OCI-LY1 (cell line): ENCODE measurements around the gene SORCS3.

ENCODE experiments used
- H2AFZ ChIP-seq: fragments of 200-600 bp; sonication (generic), shearing (Covaris generic); 2 replicates; pipeline ENCODE4 v1.6.0; 2014; ENCODE audit warnings: antibody characterized with exemption, mild to moderate bottlenecking, low read length
- H3F3A ChIP-seq: fragments of 200-600 bp; sonication (generic), shearing (Covaris generic); 2 replicates; pipeline ENCODE4 v1.6.0; 2014; ENCODE audit warnings: mild to moderate bottlenecking, antibody characterized with exemption, low read length, moderate library complexity; ENCODE audit not compliant: insufficient read depth
- H3K27ac ChIP-seq: fragments of 200-600 bp; sonication (generic); 2 replicates; pipeline ENCODE4 v1.5.1; 2014; ENCODE audit warnings: low read length, mixed run types, mild to moderate bottlenecking, low read depth; ENCODE audit not compliant: poor library complexity, severe bottlenecking
- H3K27me3 ChIP-seq: fragments of 200-600 bp; sonication (generic); 2 replicates; pipeline ENCODE4 v1.6.0; 2014; ENCODE audit warnings: antibody characterized with exemption, mild to moderate bottlenecking, low read length, moderate library complexity; ENCODE audit not compliant: insufficient read depth
- H3K36me3 ChIP-seq: fragments of 200-600 bp; sonication (generic); 2 replicates; pipeline ENCODE4 v1.6.1; 2014; ENCODE audit warnings: mild to moderate bottlenecking, antibody characterized with exemption, low read length, moderate library complexity, mixed read lengths; ENCODE audit not compliant: insufficient read depth
- H3K4me1 ChIP-seq: fragments of 200-600 bp; sonication (generic); 2 replicates; pipeline ENCODE4 v1.5.1; 2014; ENCODE audit warnings: mild to moderate bottlenecking, low read length, moderate library complexity; ENCODE audit not compliant: insufficient read depth, severe bottlenecking
- H3K4me2 ChIP-seq: fragments of 200-600 bp; sonication (generic), shearing (Covaris generic); 2 replicates; pipeline ENCODE4 v1.6.1; 2014; ENCODE audit warnings: low read length
- H3K4me3 ChIP-seq: fragments of 200-600 bp; sonication (generic); 2 replicates; pipeline ENCODE4 v1.5.1; 2014; ENCODE audit warnings: low read length, low read depth, mild to moderate bottlenecking, mixed read lengths; ENCODE audit not compliant: poor library complexity, severe bottlenecking
- H3K79me2 ChIP-seq: fragments of 200-600 bp; shearing (Covaris generic); 2 replicates; pipeline ENCODE4 v1.6.1; 2016; ENCODE audit warnings: mixed run types, low read length, mixed read lengths; ENCODE audit not compliant: insufficient read depth
- H3K9ac ChIP-seq: fragments of 200-600 bp; sonication (generic), shearing (Covaris generic); 2 replicates; pipeline ENCODE4 v1.6.1; 2014; ENCODE audit warnings: mild to moderate bottlenecking, low read length, mixed read lengths
- H3K9me2 ChIP-seq: fragments of 200-600 bp; sonication (generic), shearing (Covaris generic); 2 replicates; pipeline ENCODE4 v1.6.1; 2014; ENCODE audit warnings: low read depth, mild to moderate bottlenecking, low read length, mixed read lengths
- H3K9me3 ChIP-seq: fragments of 200-600 bp; shearing (Covaris generic); 2 replicates; pipeline ENCODE4 v1.6.1; 2014; ENCODE audit warnings: low read length, mixed read lengths
- H4K20me1 ChIP-seq: fragments of 200-600 bp; sonication (generic), shearing (Covaris generic); 2 replicates; pipeline ENCODE4 v1.6.0; 2016; ENCODE audit warnings: mild to moderate bottlenecking, low read length; ENCODE audit not compliant: insufficient read depth
- CTCF ChIP-seq: fragments of 200-600 bp; sonication (generic), shearing (Covaris generic); IDR thresholded peaks from 2 replicates; pipeline ENCODE4 v1.5.1; 2017; ENCODE audit warnings: mild to moderate bottlenecking, antibody characterized with exemption, low read length, moderate library complexity, mixed read lengths
- EZH2 ChIP-seq: fragments of 200-600 bp; sonication (generic), shearing (Covaris generic); IDR thresholded peaks from 2 replicates; pipeline ENCODE4 v1.8.0; 2017; ENCODE audit warnings: borderline replicate concordance, mixed run types, mild to moderate bottlenecking, antibody characterized with exemption, low read length, moderate library complexity, mixed read lengths

Gene SORCS3

GRCh38 chr10:105029286-105029685 is 388.2 kb downstream of the SORCS3 start:
- no peaks in the 10 kb centered on the region for H3K4me1 ChIP-seq
- no peaks in the 10 kb centered on the region for H3K27me3 ChIP-seq
- no peak for TF ChIP-seq EZH2
- TF ChIP-seq CTCF = no peak
- no peaks in the 10 kb centered on the region for H4K20me1 ChIP-seq
- H3K9me3 ChIP-seq = no peaks in the 10 kb centered on the region
- H3F3A ChIP-seq = no peaks in the 10 kb centered on the region
- no peak overlapping the region for H3K4me3 ChIP-seq
- no peak overlapping the region for H2AFZ ChIP-seq
- no peaks in the 10 kb centered on the region for H3K36me3 ChIP-seq
- H3K27ac ChIP-seq = no peak overlapping the region
- no peak overlapping the region for H3K9ac ChIP-seq
- no peaks in the 10 kb centered on the region for H3K9me2 ChIP-seq
- H3K79me2 ChIP-seq = no peaks in the 10 kb centered on the region
- no peak overlapping the region for H3K4me2 ChIP-seq

GRCh38 chr10:105037022-105037421 is 395.9 kb downstream of the SORCS3 start:
- Histone ChIP-seq H3F3A (no peaks in the 10 kb centered on the region), H3K27ac (no peak overlapping the region), H3K9me2 (no peaks in the 10 kb centered on the region), H4K20me1 (no peaks in the 10 kb centered on the region), H3K9ac (no peak overlapping the region), H3K9me3 (no peaks in the 10 kb centered on the region), H3K4me1 (no peaks in the 10 kb centered on the region), H3K36me3 (no peaks in the 10 kb centered on the region), H3K4me3 (no peak overlapping the region), H3K79me2 (no peaks in the 10 kb centered on the region), H2AFZ (no peak overlapping the region), H3K4me2 (no peak overlapping the region), H3K27me3 (no peaks in the 10 kb centered on the region)
- no peak for TF ChIP-seq EZH2
- no peak for TF ChIP-seq CTCF

DNA sequence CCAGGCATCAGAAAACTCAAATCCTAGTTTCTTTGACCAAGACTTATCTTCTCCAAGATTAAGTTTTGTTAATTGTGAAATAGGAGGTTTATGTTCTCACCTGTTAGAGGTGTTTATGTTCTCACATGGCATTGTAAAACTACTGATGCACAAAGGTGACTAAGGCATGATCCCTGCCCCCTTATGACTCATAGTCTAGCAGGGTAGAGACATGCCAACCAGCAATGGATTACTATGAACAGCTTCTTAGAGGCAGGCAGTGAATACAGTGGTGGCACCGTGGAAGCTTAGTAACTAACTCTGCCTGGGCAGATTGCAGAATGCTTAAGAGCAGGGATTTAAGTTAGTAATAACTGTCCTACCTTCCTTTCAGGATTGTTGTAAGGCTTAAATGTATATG is 400.9 kb downstream of the SORCS3 start:
- Histone ChIP-seq H3K4me1 (no peaks in the 10 kb centered on the region), H4K20me1 (no peaks in the 10 kb centered on the region), H3K79me2 (no peaks in the 10 kb centered on the region), H3F3A (no peaks in the 10 kb centered on the region), H3K9ac (no peak overlapping the region), H3K9me3 (no peaks in the 10 kb centered on the region), H3K27me3 (no peaks in the 10 kb centered on the region), H3K27ac (no peak overlapping the region), H2AFZ (no peak overlapping the region), H3K4me2 (no peak overlapping the region), H3K9me2 (no peaks in the 10 kb centered on the region), H3K4me3 (no peak overlapping the region), H3K36me3 (no peaks in the 10 kb centered on the region)
- TF ChIP-seq CTCF (no peak), EZH2 (no peak)
